H1 (cell line): ENCODE results near the gene TMEM107. TPM values are rescaled to one million over a fixed set of nuclear protein-coding genes. Genes with fewer than 3 reads are reported as not detected.
A peak's percentile ranks its signal among the peaks of the same experiment; 100 is the strongest.

Source experiments
- CTCF ChIA-PET: fragments of 300-600 bp; sonication (Branson Sonifier 250); formaldehyde crosslinking; loops from one replicate; lab custom pipeline; 2021; ENCODE audit not compliant: partially characterized antibody; lab: Charles Lee
- POLR2A ChIA-PET: fragments of 300-600 bp; sonication (Branson Sonifier 250); formaldehyde crosslinking; loops from one replicate; lab custom pipeline; 2021; ENCODE audit warnings: inconsistent platforms; ENCODE audit not compliant: partially characterized antibody; lab: Charles Lee
- DNase-seq, 2 experiments: peaks; one replicate each; pipeline versions ENCODE4 v3.0.0 to v3.0.0-alpha.2; 2010 to 2022; ENCODE audit warnings: low spot score in 2 of 2, low read depth in 1 of 2, mixed read lengths in 1 of 2
- FAIRE-seq: peaks from 2 replicates; lab custom pipeline; 2011; peaks lifted over from hg19 to GRCh38; lab: Jason Lieb, UNC
- H2AFZ ChIP-seq: 2 replicates; pipeline ENCODE4 v1.8.1; 2012; ENCODE audit warnings: low read length, inconsistent platforms
- H2AK5ac ChIP-seq: 2 replicates; pipeline ENCODE4 v1.6.1; 2013; ENCODE audit warnings: low read depth, low read length
- H2BK120ac ChIP-seq: replicated peaks from 2 replicates; pipeline ENCODE3; 2013; ENCODE audit warnings: low read depth, low read length, inconsistent platforms
- H2BK12ac ChIP-seq: 2 replicates; pipeline ENCODE4 v1.6.1; 2013; ENCODE audit warnings: low read depth, low read length
- H2BK15ac ChIP-seq: 2 replicates; pipeline ENCODE4 v1.6.1; 2013; ENCODE audit warnings: low read length
- H2BK20ac ChIP-seq: 2 replicates; pipeline ENCODE4 v1.6.1; 2013; ENCODE audit warnings: low read length
- H2BK5ac ChIP-seq: 2 replicates; pipeline ENCODE4 v1.6.1; 2013; ENCODE audit warnings: low read depth, low read length
- H3K14ac ChIP-seq: 2 replicates; pipeline ENCODE4 v1.6.1; 2013; ENCODE audit warnings: inconsistent platforms; ENCODE audit not compliant: insufficient read length
- H3K18ac ChIP-seq: 2 replicates; pipeline ENCODE4 v1.6.1; 2013; ENCODE audit warnings: low read length; ENCODE audit errors: extremely low read depth
- H3K23ac ChIP-seq: 2 replicates; pipeline ENCODE4 v1.6.1; 2013; ENCODE audit warnings: inconsistent platforms; ENCODE audit not compliant: insufficient read length
- H3K23me2 ChIP-seq: 2 replicates; pipeline ENCODE4 v1.6.1; 2013; ENCODE audit warnings: low read depth, low read length
- H3K27ac ChIP-seq: 2 replicates; pipeline ENCODE4 v1.6.1; 2011; ENCODE audit warnings: low read depth, low read length, inconsistent platforms
- H3K27me3 ChIP-seq, 4 experiments: replicated peaks in 1 of 4; 1 replicate in 1 of 4; 2 replicates in 3 of 4; pipeline versions ENCODE4 v1.6.1 to v1.8.1; 2011 to 2013; ENCODE audit warnings: low read length in 3 of 4, mild to moderate bottlenecking in 3 of 4, inconsistent platforms in 2 of 4, mixed read lengths in 2 of 4, moderate library complexity in 1 of 4; ENCODE audit not compliant: control insufficient read depth in 3 of 4, insufficient read depth in 3 of 4; ENCODE audit errors: extremely low read depth in 1 of 4
- H3K36me3 ChIP-seq, 4 experiments: 2 replicates each; pipeline versions ENCODE4 v1.6.1 to v1.8.1; 2011 to 2013; ENCODE audit warnings: mild to moderate bottlenecking in 4 of 4, low read length in 3 of 4, moderate library complexity in 2 of 4, control low read depth in 1 of 4, inconsistent platforms in 1 of 4; ENCODE audit not compliant: insufficient read depth in 4 of 4, control insufficient read depth in 2 of 4
- H3K4ac ChIP-seq: replicated peaks from 2 replicates; pipeline ENCODE3; 2013; ENCODE audit warnings: low read length, low read depth, mixed read lengths, inconsistent platforms; ENCODE audit not compliant: insufficient read length
- H3K4me1 ChIP-seq, 4 experiments: replicated peaks in 1 of 4; 1 replicate in 1 of 4; 2 replicates in 3 of 4; pipeline versions ENCODE4 v1.6.1 to v1.8.1; 2011 to 2013; ENCODE audit warnings: low read length in 3 of 4, inconsistent platforms in 2 of 4, mixed read lengths in 1 of 4; ENCODE audit not compliant: insufficient read depth in 4 of 4, control insufficient read depth in 3 of 4
- H3K4me2 ChIP-seq, 2 experiments: 2 replicates each; pipeline versions ENCODE4 v1.6.1 to v1.8.1; 2011 to 2013; ENCODE audit warnings: low read depth in 2 of 2, low read length in 2 of 2, control low read depth in 1 of 2, inconsistent platforms in 1 of 2, mild to moderate bottlenecking in 1 of 2; ENCODE audit not compliant: insufficient read depth in 1 of 2
- H3K4me3 ChIP-seq, 4 experiments: fragments of 200-600, 300-600 bp in 1 of 4; sonication (generic), shearing (Covaris generic), sonication (Bioruptor Twin) in 1 of 4; 2 replicates each; pipeline versions ENCODE4 v1.5.1 to v1.8.1; 2011 to 2016; ENCODE audit warnings: low read length in 4 of 4, low read depth in 3 of 4, control low read depth in 2 of 4, inconsistent platforms in 2 of 4, mild to moderate bottlenecking in 2 of 4, mixed read lengths in 1 of 4, moderate library complexity in 1 of 4; ENCODE audit not compliant: insufficient read depth in 2 of 4; ENCODE audit errors: extremely low read depth in 1 of 4
- H3K56ac ChIP-seq: replicated peaks from 2 replicates; pipeline ENCODE3; 2013; ENCODE audit warnings: low read depth, mild to moderate bottlenecking, mixed read lengths, low read length, inconsistent platforms; ENCODE audit not compliant: insufficient read length
- H3K79me1 ChIP-seq: 2 replicates; pipeline ENCODE4 v1.6.1; 2013; ENCODE audit warnings: low read depth, low read length, control low read depth
- H3K79me2 ChIP-seq, 2 experiments: 2 replicates each; pipeline versions ENCODE4 v1.6.1 to v1.8.1; 2012 to 2013; ENCODE audit warnings: low read length in 2 of 2, mild to moderate bottlenecking in 2 of 2, inconsistent platforms in 1 of 2; ENCODE audit not compliant: insufficient read depth in 2 of 2, control insufficient read depth in 1 of 2
- H3K9ac ChIP-seq, 4 experiments: replicated peaks in 1 of 4; 1 replicate in 1 of 4; 2 replicates in 3 of 4; pipeline versions ENCODE4 v1.6.1 to v1.8.1; 2011 to 2013; ENCODE audit warnings: low read depth in 3 of 4, low read length in 3 of 4, control low read depth in 2 of 4, mild to moderate bottlenecking in 2 of 4, moderate library complexity in 2 of 4, inconsistent platforms in 1 of 4; ENCODE audit errors: extremely low read depth in 1 of 4
- H3K9me3 ChIP-seq, 2 experiments: 2 replicates each; pipeline versions ENCODE4 v1.6.1 to v1.8.1; 2012 to 2013; ENCODE audit warnings: mild to moderate bottlenecking in 2 of 2, moderate library complexity in 2 of 2, control low read depth in 1 of 2, inconsistent platforms in 1 of 2, low read depth in 1 of 2, low read length in 1 of 2, mixed read lengths in 1 of 2; ENCODE audit not compliant: insufficient read depth in 2 of 2
- H4K20me1 ChIP-seq, 2 experiments: replicated peaks in 1 of 2; 2 replicates each; pipeline versions ENCODE3 to v1.8.1; 2011 to 2013; ENCODE audit warnings: inconsistent platforms in 2 of 2, low read length in 2 of 2, mild to moderate bottlenecking in 1 of 2; ENCODE audit not compliant: insufficient read depth in 2 of 2, control insufficient read depth in 1 of 2
- H4K5ac ChIP-seq: 2 replicates; pipeline ENCODE4 v1.6.1; 2013; ENCODE audit warnings: low read length, low read depth, mixed read lengths, inconsistent platforms; ENCODE audit not compliant: insufficient read length
- H4K8ac ChIP-seq: 2 replicates; pipeline ENCODE4 v1.8.0; 2013; ENCODE audit warnings: mild to moderate bottlenecking, moderate library complexity, low read length, inconsistent platforms; ENCODE audit not compliant: insufficient read depth; ENCODE audit errors: extremely low read depth
- H4K91ac ChIP-seq: replicated peaks from 2 replicates; pipeline ENCODE3; 2013; ENCODE audit warnings: low read length, mixed read lengths, inconsistent platforms; ENCODE audit not compliant: insufficient read length
- KDM4A ChIP-seq: IDR thresholded peaks from one replicate; pipeline ENCODE4 v1.7.1; 2012; ENCODE audit warnings: low read depth, mild to moderate bottlenecking, moderate library complexity, low read length, inconsistent platforms; ENCODE audit not compliant: severe bottlenecking
- YY1 ChIP-seq: IDR thresholded peaks from 2 replicates; pipeline ENCODE4 v1.6.1; 2011; ENCODE audit warnings: low read depth, mild to moderate bottlenecking, low read length
- ZNF274 ChIP-seq: IDR thresholded peaks from 2 replicates; pipeline ENCODE4 v1.7.0; 2012; ENCODE audit warnings: low read length, borderline replicate concordance; ENCODE audit errors: extremely low read depth
- WGBS, 2 experiments: shearing (Covaris generic) in 1 of 2; methylation state at CpG; one replicate each; pipeline versions ENCODE4 v1.1.6 to v1.1.7; 2013 to 2015; ENCODE audit warnings: low lambda C conversion rate in 2 of 2, mixed read lengths in 2 of 2, inconsistent platforms in 1 of 2, low coverage in 1 of 2, missing lambda C conversion rate in 1 of 2; ENCODE audit not compliant: insufficient replicate concordance in 2 of 2, insufficient coverage in 1 of 2, insufficient read length in 1 of 2; ENCODE audit errors: extremely low coverage in 1 of 2, missing lambda C conversion rate in 1 of 2; 5-methylcytosine and 5-hydroxymethylcytosine counted together
- polyA plus RNA-seq, 7 experiments: library from polyadenylated mRNA; depleted of rRNA in 3 of 7; stranded (reverse) in 5 of 7; unstranded in 2 of 7; fragments of >200 nt in 5 of 7; fragments of 200-250 nt in 2 of 7; gene quantifications; 1 replicate in 5 of 7; 2 replicates in 1 of 7; 4 replicates in 1 of 7; pipeline versions ENCODE4 v1.2.1 to v1.2.3, GENCODE V29; 2011 to 2013; ENCODE audit warnings: missing spikeins in 2 of 7, mixed read lengths in 2 of 7
- total RNA-seq: library from RNA; stranded (reverse); fragmentation: NEBNext Ultra II Directional; extraction: Animal tissue kit (Norgen Biotek cat#: 25700); gene quantifications from 2 replicates; pipeline ENCODE4 v1.2.1, GENCODE V29; 2021

TMEM107 gene
- total and polyA plus RNA-seq, 2 of the 8 experiments (the other 6 are each of a cell fraction or from before 2014, with no cell fraction given): 17.3 to 21.5 TPM

DNA sequence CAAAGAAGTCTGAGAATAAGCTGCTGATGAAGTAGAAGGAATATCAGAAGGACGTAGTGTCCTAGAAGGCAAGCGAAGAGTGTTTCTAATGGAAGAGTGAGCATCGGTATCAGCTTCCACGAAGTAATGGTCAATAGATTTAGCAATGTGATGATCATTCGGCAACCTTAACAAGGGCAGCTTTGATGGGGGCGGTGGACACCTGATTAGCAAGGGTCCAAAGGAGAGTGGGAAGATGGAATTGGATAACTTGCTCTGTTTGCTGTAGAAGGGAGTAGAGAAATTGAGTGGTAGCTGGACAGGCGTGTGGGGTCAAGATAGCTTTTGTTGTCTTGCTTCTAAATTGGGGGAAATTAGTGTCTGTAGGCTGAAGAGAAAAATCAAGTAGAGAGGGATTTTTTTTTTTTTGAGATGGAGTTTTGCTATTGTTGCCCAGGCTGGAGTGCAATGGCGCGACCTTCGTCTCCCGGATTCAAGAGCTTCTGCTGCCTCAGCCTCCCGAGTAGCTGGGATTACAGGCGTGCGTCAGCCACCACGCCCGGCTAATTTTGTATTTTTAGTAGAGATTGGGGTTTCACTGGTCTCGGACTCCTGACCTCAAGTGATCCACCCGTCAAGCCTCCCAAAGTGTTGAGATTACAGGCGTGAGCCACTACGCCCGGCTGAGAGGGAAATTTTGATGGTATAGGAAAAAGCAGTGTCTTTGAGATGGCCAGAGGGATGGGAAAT is 38.4 kb downstream of the TMEM107 start:
- no peaks in the 10 kb centered on the region for H3K79me2 ChIP-seq
- H2AFZ ChIP-seq: peak overlapping the region; percentile 99
- no peak for DNase-seq
- TF ChIP-seq YY1: 0 out of 2 replicates have a peak, but pooled peaks have one; percentile 31
- peak; percentile 21 for TF ChIP-seq KDM4A
- TF ChIP-seq ZNF274: no peak
- TF ChIP-seq, all 59 proteins: peak for 2
- Histone ChIP-seq H2BK15ac (peak overlapping the region; percentile 75; the same call in 1 of the 2 replicates), H4K8ac (no peak overlapping the region), H3K23me2 (peaks cover 9% of the 10 kb centered on the region), H3K9ac (peak overlapping the region; percentile 29 to 70 (median 42); a peak in 4 of 7 replicates), H3K4me1 (peaks cover 0 to 15% (median 10%) of the 10 kb centered on the region in 4 experiments; a peak in 6 of 7 replicates), H3K36me3 (peaks cover 3 to 16% (median 6%) of the 10 kb centered on the region in 4 experiments), H3K79me1 (no peaks in the 10 kb centered on the region), H3K23ac (no peak overlapping the region), H3K27ac (no peak overlapping the region), H3K18ac (peak overlapping the region; percentile 71; the same call in 1 of the 2 replicates), H2AK5ac (peak overlapping the region; percentile 91), H3K4ac (no peak overlapping the region), H3K4me2 (peak overlapping the region; percentile 85 to 99), H2BK12ac (0 out of 2 replicates have a peak overlapping the region, but pooled peaks have one; percentile 87), H3K56ac (no peak overlapping the region), H4K5ac (no peak overlapping the region), H2BK120ac (no peak overlapping the region), H2BK20ac (no peak overlapping the region), H2BK5ac (no peak overlapping the region), H3K9me3 (no peaks in the 10 kb centered on the region), H4K91ac (no peak overlapping the region), H3K27me3 (peaks cover 0 to 7% (median 2%) of the 10 kb centered on the region in 4 experiments; a peak in 4 of 7 replicates), H4K20me1 (peaks cover 0 to 4% of the 10 kb centered on the region in 2 experiments), H3K4me3 (peak overlapping the region; percentile 86 to 98 (median 92)), H3K14ac (no peak overlapping the region)
- 23% methylated on average over 21 of the region's 21 CpGs; no CpG with 5 or more reads in 1 of the 2 experiments for WGBS, 2 experiments
- ChIA-PET POLR2A (interaction anchor here (0.9 to 10.3 kb wide), 12 partner anchors 9 to 113 kb away, joined by 3 to 76 read pairs (median 8); partner anchors contain the start of genes AURKB, CTC1, PER1 and VAMP2), CTCF (interaction anchor here (0.7 to 14.1 kb wide), 27 partner anchors 10 to 226 kb away, joined by 3 to 133 read pairs (median 3); partner anchors contain the start of genes ALOXE3, HES7, TMEM107 and VAMP2)
- no peak for FAIRE-seq
